K562 (cell line): ENCODE measurements around the gene SDR42E2. TPM values are rescaled to one million over a fixed set of nuclear protein-coding genes. Genes with fewer than 3 reads are reported as not detected.

Source experiments
- ARID2 ChIP-seq: fragments of 450-650 bp; IDR thresholded peaks from 2 replicates; pipeline ENCODE4 v1.6.1; 2017; ENCODE audit warnings: antibody characterized with exemption, mild to moderate bottlenecking
- BCOR ChIP-seq: fragments of 450-650 bp; IDR thresholded peaks from 2 replicates; pipeline ENCODE4 v1.6.1; 2016
- CBX3 ChIP-seq, 2 experiments: IDR thresholded peaks; 1 replicate in 1 of 2; 2 replicates in 1 of 2; pipeline ENCODE4 v1.6.1; 2012; ENCODE audit warnings: inconsistent platforms in 2 of 2, low read length in 2 of 2, borderline replicate concordance in 1 of 2, control low read depth in 1 of 2
- CTBP1 ChIP-seq: fragments of 450-650 bp; IDR thresholded peaks from 2 replicates; pipeline ENCODE4 v1.6.1; 2016; ENCODE audit warnings: borderline replicate concordance
- ETS2 ChIP-seq: IDR thresholded peaks from 2 replicates; pipeline ENCODE4 v1.6.1; 2016; ENCODE audit warnings: borderline replicate concordance, missing genetic modification characterization, mild to moderate bottlenecking, moderate library complexity, missing compliant biosample characterization; ENCODE audit not compliant: poor library complexity, severe bottlenecking
- HDAC2 ChIP-seq: fragments of 450-650 bp; IDR thresholded peaks from 2 replicates; pipeline ENCODE4 v1.6.1; 2016; ENCODE audit warnings: mild to moderate bottlenecking
- HOXB6 ChIP-seq: fragments of 250-450 bp; sonication (Bioruptor Pico); IDR thresholded peaks from 2 replicates; pipeline ENCODE4 v1.5.1; 2022; ENCODE audit warnings: mild to moderate bottlenecking, borderline replicate concordance
- LEF1 ChIP-seq: fragments of 450-650 bp; IDR thresholded peaks from 2 replicates; pipeline ENCODE4 v1.6.1; 2016; ENCODE audit warnings: mild to moderate bottlenecking
- RBM25 ChIP-seq: fragments of 200-400 bp; formaldehyde crosslinking; IDR thresholded peaks from 2 replicates; pipeline ENCODE4 v1.6.1; 2018; ENCODE audit warnings: low read length, low read depth, moderate library complexity; ENCODE audit not compliant: severe bottlenecking
- RNF219 ChIP-seq: fragments of 250-450 bp; sonication (Bioruptor Pico); IDR thresholded peaks from 2 replicates; pipeline ENCODE4 v1.5.0; 2022; ENCODE audit warnings: mild to moderate bottlenecking
- SP2 ChIP-seq: IDR thresholded peaks from 2 replicates; pipeline ENCODE4 v1.6.1; 2011; ENCODE audit warnings: mild to moderate bottlenecking, low read depth, low read length, moderate library complexity; ENCODE audit not compliant: poor library complexity, severe bottlenecking; ENCODE audit errors: extremely low read depth
- TARDBP ChIP-seq: fragments of 450-650 bp; IDR thresholded peaks from 2 replicates; pipeline ENCODE4 v1.6.1; 2016
- TBL1XR1 ChIP-seq, 2 experiments: IDR thresholded peaks; 2 replicates each; pipeline ENCODE4 v1.6.1; 2012; ENCODE audit warnings: improper control_type of control experiment in 2 of 2, low read length in 2 of 2, mild to moderate bottlenecking in 1 of 2
- THAP12 ChIP-seq: fragments of 250-450 bp; sonication (Bioruptor Pico); IDR thresholded peaks from 2 replicates; pipeline ENCODE4 v1.9.0; 2021; ENCODE audit warnings: mild to moderate bottlenecking, inconsistent platforms
- ZBTB7A ChIP-seq: IDR thresholded peaks from 2 replicates; pipeline ENCODE4 v1.6.1; 2011; ENCODE audit warnings: low read depth, mild to moderate bottlenecking, low read length, moderate library complexity, borderline replicate concordance; ENCODE audit not compliant: control insufficient read depth
- ZNF507 ChIP-seq: conservative IDR thresholded peaks from 2 replicates; pipeline ENCODE4 v1.6.1; 2017; ENCODE audit warnings: missing genetic modification characterization, missing compliant biosample characterization
- ZNF609 ChIP-seq: sonication (generic); formaldehyde crosslinking; IDR thresholded peaks from 2 replicates; pipeline ENCODE4 v1.8.1; 2023; ENCODE audit warnings: missing genetic modification reagents, mild to moderate bottlenecking, borderline replicate concordance
- ZSCAN32 ChIP-seq: fragments of 450-650 bp; formaldehyde crosslinking; IDR thresholded peaks from 2 replicates; pipeline ENCODE4 v1.4.0; 2020; ENCODE audit warnings: mild to moderate bottlenecking, moderate library complexity
- polyA plus RNA-seq, 8 experiments: library from polyadenylated mRNA; depleted of rRNA in 4 of 8; stranded (reverse) in 5 of 8; unstranded in 3 of 8; fragments of >200 nt; fragmentation: Nextera tagmentation in 2 of 8; fragmentation: Illumina TruSeq in 1 of 8; extraction: Ambion mirVana in 2 of 8; extraction: Trizol in 1 of 8; gene quantifications; 2 replicates each; pipeline versions ENCODE4 v1.2.1 to v1.2.3, GENCODE V29; 2011 to 2014; ENCODE audit warnings: inconsistent platforms in 1 of 8, missing spikeins in 1 of 8
- total RNA-seq, 7 experiments: library from RNA; depleted of rRNA in 6 of 7; stranded (reverse); fragments of >200 nt in 6 of 7; fragmentation: Illumina TruSeq in 2 of 7; extraction: Trizol in 2 of 7; gene quantifications; 2 replicates each; pipeline versions ENCODE4 v1.2.1 to v1.2.3, GENCODE V29; 2011 to 2021; ENCODE audit warnings: low replicate concordance in 1 of 7

SDR42E2 gene
- total and polyA plus RNA-seq, 9 of the 15 experiments (the other 6 are each of a cell fraction or from before 2014, with no cell fraction given) = 0.03 to 0.07 (median 0.04) TPM; not detected in 4

- TF ChIP-seq ZNF609 (CRISPR knock-in tag) (no peak), ZBTB7A (peak; percentile 37; the same call in 1 of the 2 replicates), ZNF507 (0 out of 2 replicates have a peak, but pooled peaks have one; percentile 21), THAP12 (CRISPR knock-in tag) (no peak), LEF1 (no peak), ZSCAN32 (no peak), HOXB6 (CRISPR knock-in tag) (no peak), TARDBP (no peak), ETS2 (tag) (no peak), CTBP1 (no peak), CBX3 (IDR thresholded peaks at IDR 0.05; ENCODE audit: borderline replicate concordance in 1 of 2, low read length in 2 of 2) (peak in 1 of 2 experiments; percentile 63; a peak in 1 of 3 replicates), TBL1XR1 (IDR thresholded peaks at IDR 0.05; ENCODE audit: low read length in 2 of 2) (no peak), RBM25 (peak; percentile 92), SP2 (no peak), ARID2 (no peak), BCOR (peak; percentile 96), HDAC2 (peak; percentile 83), RNF219 (no peak)
Measured at GRCh38 chr16:22206842-22207714, 44.8 kb downstream of the SDR42E2 start (continued).
